ENCODE measurements around the gene OLFML2A. TPM values are rescaled to one million over a fixed set of nuclear protein-coding genes. Genes with fewer than 3 reads are reported as not detected.

OLFML2A gene
- total RNA-seq, 1 experiment from 2014 or later = 6.7 TPM

- no peak for TF ChIP-seq ATF6 (CRISPR knock-in tag; IDR thresholded peaks at IDR 0.05)
- TF ChIP-seq HMGXB4 (CRISPR knock-in tag; IDR thresholded peaks at IDR 0.05) = no peak
- TF ChIP-seq ZNF121 (CRISPR knock-in tag; IDR thresholded peaks at IDR 0.05) = no peak
- TF ChIP-seq CBFB (CRISPR knock-in tag; IDR thresholded peaks at IDR 0.05; ENCODE audit: low read depth) = no peak
Observed at GRCh38 chr9:124813501-124814163, 36.7 kb downstream of the OLFML2A start (continued).

- ChIA-PET POLR2A (interaction anchor here (1.1 kb wide), 1 partner anchor 47 kb away, joined by 3 read pairs; the partner anchor contains the start of genes ARPC5L and RPL35), CTCF (interaction anchor here (0.6 to 10.1 kb wide), 10 partner anchors 13 to 42 kb away, joined by 3 to 147 read pairs (median 4); partner anchors contain the start of genes NR6A1, OLFML2A and WDR38)
- H3K27ac Mint-ChIP-seq = peak overlapping the region; percentile 13; the same call in 1 of the 2 replicates
- ATAC-seq (no peak), DNase-seq (ENCODE audit: low spot score) (no peak)
- H3K27me3 Mint-ChIP-seq (ENCODE audit: low read depth) = no peaks in the 10 kb centered on the region
- H3K4me3 Mint-ChIP-seq = no peak overlapping the region
- TF ChIP-seq AFF4 (CRISPR knock-in tag; IDR thresholded peaks at IDR 0.05; ENCODE audit: borderline replicate concordance) (no peak), FOXP1 (CRISPR knock-in tag; IDR thresholded peaks at IDR 0.05; ENCODE audit: borderline replicate concordance) (no peak), NFYB (CRISPR knock-in tag; conservative IDR thresholded peaks at IDR 0.05; ENCODE audit: low read depth) (no peak), ZNF281 (CRISPR knock-in tag; IDR thresholded peaks at IDR 0.05) (no peak), USF2 (CRISPR knock-in tag; IDR thresholded peaks at IDR 0.05) (no peak), CBFB (CRISPR knock-in tag; IDR thresholded peaks at IDR 0.05; ENCODE audit: low read depth) (no peak), GABPB1 (CRISPR knock-in tag; IDR thresholded peaks at IDR 0.05) (no peak), PRRX2 (CRISPR knock-in tag; IDR thresholded peaks at IDR 0.05) (no peak), ETV6 (CRISPR knock-in tag; IDR thresholded peaks at IDR 0.05) (no peak), E2F1 (CRISPR knock-in tag; IDR thresholded peaks at IDR 0.05) (no peak)
- no peaks in the 10 kb centered on the region for H3K36me3 Mint-ChIP-seq
- peaks cover 31% of the 10 kb centered on the region for H3K4me1 Mint-ChIP-seq
- no peaks in the 10 kb centered on the region for H3K9me3 Mint-ChIP-seq
Observed at GRCh38 chr9:124814164-124814535, 37.2 kb downstream of the OLFML2A start.

Data from WTC11 (cell line).